GM21619 (cell line): ENCODE measurements around the gene RXFP1.

Experiments
- ATAC-seq: cut with Tn5 transposase; IDR thresholded peaks from one replicate; pipeline ENCODE4 v1.9.1; 2021; ENCODE audit not compliant: unreplicated experiment

The RXFP1 gene

DNA sequence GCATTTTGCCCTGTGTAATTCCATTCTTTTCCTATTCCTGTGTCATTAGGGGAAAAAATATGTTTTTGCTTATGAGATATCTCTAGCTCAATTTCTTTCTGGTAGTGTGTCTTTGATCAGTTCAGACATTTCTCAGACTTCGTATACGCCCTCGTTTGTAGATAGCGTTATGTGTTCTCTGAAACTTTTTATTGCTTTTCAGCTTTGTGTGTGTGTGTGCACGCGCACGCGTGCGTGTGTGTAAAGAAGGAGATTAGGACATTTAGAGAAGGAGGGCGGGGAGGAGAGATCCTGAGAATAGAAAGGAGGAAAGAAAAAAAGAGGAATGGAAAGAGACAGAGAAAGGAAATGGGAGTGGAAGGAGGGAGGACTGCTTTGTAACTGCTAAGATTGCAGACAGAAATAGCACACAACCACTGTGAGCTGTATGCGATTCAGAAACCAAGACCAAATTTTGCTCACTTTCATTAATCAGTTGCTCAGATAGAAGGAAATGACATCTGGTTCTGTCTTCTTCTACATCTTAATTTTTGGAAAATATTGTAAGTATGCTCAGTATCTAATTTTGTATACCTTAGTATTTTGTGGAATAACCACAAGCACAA, at the start of gene RXFP1:
Gene RXFP1 (plus strand): TSS at position 399 of the 605 bp plus-strand sequence. CDS start 95 bp downstream, at position 494.
- no peak for ATAC-seq

DNA sequence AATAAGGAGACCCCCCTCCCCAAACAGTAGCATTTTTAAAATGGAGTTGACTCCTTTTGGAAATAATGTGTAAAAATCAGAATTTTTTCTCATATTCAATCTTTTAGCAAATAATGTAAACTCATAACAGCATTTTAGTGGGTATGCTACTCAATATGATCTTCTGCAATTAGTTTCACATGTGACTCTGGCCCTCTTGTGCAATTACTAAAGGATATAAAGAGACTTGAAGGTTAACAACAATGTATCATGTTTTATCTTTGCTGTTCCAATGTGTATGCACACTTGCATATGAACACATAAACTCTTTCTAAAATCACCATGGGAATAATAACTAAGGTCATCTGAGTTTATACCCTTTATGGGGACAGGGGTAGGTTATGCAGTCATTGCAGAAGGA, 39.9 kb upstream of the RXFP1 start:
- ATAC-seq, result no peak

GRCh38 chr4:158484173-158484885, 37.4 kb upstream of the RXFP1 start:
- ATAC-seq, result no peak

GRCh38 chr4:158490629-158491028, 31.1 kb upstream of the RXFP1 start:
- no peak for ATAC-seq

GRCh38 chr4:158492391-158492790, 29.3 kb upstream of the RXFP1 start:
- ATAC-seq, result no peak

DNA sequence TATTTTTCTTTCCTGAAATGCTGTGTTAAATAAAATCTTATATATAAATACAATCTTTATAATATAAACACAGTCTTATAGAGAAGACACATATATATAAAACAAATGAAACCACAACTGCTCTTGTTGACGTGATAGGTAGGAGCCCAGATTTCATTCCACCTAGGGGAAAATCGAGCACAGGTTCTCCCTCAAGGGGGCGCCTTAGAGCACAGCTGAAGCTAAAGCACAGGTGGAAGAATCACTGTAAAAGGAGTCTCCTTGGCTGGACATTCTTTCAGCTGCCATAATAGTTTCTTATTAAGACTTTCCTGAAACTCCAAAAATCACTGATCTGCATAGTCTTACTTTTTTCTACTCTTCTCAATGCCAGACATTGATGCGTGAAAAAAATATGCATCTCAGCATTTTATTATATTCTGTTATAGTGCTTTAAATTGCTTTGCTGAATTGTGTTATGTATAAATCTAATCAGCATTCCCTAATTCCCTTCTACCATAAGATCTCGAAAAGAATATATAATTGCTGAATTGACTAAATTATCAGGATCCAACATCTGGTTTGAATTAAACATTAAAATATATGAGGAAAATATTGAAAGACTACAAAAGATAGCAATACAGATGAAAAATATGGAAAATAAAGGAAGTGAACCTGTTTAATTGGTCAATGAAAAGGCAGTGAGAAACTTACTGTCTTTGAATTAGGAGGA, 25.5 kb upstream of the RXFP1 start:
- no peak for ATAC-seq

DNA sequence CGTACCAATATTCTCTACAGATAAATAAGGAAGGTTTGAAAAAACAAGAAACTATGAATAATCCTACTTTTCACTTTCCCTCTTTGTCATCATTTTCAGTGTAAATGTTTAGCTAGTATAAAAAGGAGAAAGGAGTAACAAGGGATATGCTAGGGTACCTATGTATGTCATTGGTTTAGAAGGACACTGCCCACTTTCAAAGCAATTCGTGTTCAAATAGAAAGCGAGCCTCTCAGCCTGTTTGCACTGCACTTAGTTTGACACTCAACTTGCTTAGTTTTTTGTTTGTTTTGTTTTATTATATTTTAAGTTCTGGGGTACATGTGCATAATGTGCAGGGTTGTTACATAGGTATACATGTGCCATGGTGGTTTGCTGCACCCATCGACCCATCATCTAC, 21.6 kb upstream of the RXFP1 start:
- ATAC-seq, result no peak

GRCh38 chr4:158513256-158513655, 8.4 kb upstream of the RXFP1 start:
- ATAC-seq, result no peak

- ATAC-seq, result no peak
These were observed 2.5 kb upstream of the RXFP1 start for GRCh38 chr4:158519226-158519625.

GRCh38 chr4:158523990-158524535, 2.4 kb downstream of the RXFP1 start:
- no peak for ATAC-seq

DNA sequence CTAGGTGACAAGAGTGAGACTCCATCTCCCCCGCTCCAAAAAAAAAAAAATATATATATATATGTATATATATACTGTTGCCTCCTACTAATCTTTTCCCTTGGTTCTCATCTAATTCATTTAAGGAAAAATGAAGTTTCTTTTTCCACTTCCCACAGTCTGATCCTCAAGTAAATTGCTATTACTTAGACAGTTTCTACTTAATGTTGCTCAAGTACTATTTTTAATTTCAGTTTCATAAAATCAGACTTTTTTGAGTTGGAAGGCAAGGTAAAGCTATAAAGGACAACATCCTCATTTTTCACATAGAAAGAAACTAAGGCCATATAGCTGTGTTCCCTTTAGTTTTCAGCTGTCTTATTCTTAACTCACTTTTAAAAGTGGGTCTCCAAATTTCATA, 5.8 kb downstream of the RXFP1 start:
- ATAC-seq, result no peak

GRCh38 chr4:158529505-158529904, 7.8 kb downstream of the RXFP1 start:
- no peak for ATAC-seq

- ATAC-seq, result no peak
These were observed 8.7 kb downstream of the RXFP1 start for GRCh38 chr4:158530381-158530780.

GRCh38 chr4:158530898-158531297, 9.2 kb downstream of the RXFP1 start:
- ATAC-seq, result no peak

GRCh38 chr4:158532556-158533231, 11.0 kb downstream of the RXFP1 start:
- no peak for ATAC-seq

DNA sequence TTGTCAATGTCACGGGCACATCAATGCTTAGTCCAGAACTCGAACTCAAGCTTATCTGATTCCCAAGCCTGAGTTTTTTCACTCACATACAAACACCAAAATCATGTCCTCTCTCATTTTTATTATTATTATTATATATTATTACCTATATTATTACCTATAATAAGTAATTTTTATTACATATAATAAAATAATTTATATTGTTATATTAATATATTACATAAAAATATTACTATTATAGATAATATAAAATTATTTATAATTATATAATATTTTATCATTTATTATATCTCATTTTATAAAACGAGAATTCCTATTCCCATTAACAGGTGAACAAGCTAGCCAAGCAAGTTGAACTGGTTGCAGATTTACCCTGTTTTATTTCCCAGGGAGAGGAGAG, 13.0 kb downstream of the RXFP1 start:
- ATAC-seq, result no peak

GRCh38 chr4:158535130-158535614, 13.5 kb downstream of the RXFP1 start:
- no peak for ATAC-seq

DNA sequence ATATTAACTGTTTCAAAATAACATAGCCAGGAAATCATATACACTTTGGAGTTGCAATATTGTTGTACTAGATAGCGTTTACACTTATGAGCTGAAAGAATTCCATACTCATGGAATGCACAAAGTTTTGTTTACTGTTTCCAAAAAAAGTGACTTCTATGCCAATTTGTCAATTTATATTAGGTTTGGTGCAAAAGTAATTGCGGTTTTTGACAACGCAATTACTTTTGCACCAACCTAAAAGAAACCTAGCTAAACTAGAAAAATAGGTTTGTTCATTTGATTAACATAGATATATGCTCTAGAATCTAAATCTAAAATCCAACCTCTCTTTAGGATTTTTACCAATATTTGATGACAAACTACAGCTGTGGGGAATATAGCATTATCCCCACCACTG, 15.2 kb downstream of the RXFP1 start:
- no peak for ATAC-seq

DNA sequence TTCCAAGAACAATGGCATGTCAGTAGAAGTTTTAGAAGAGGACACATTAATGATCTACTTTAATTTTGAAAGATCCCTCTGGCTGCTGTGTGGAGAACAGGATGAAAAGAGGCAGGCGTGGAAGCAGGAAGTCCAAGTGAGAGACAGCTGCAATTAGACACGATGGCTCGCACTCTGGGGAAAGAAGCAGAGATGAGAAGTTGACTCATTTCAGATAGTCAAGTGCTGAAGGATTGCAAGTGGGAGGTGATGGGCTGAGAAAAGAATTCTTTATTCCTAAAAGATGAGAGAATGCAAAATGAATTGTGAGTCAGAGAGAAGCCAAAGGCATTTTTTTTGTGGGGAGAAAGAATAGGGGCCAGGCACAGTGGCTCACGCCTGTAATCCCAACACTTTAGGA, 16.5 kb downstream of the RXFP1 start:
- no peak for ATAC-seq

GRCh38 chr4:158538911-158539310, 17.2 kb downstream of the RXFP1 start:
- ATAC-seq, result no peak
